Activated naive CD4-positive, alpha-beta T cell (primary cell): ENCODE results near the gene RASL10A.

Experiments
- DNase-seq, 4 experiments: peaks; one replicate each; lab custom pipeline; 2025; lab: John Stamatoyannopoulos, UW

RASL10A gene

DNA sequence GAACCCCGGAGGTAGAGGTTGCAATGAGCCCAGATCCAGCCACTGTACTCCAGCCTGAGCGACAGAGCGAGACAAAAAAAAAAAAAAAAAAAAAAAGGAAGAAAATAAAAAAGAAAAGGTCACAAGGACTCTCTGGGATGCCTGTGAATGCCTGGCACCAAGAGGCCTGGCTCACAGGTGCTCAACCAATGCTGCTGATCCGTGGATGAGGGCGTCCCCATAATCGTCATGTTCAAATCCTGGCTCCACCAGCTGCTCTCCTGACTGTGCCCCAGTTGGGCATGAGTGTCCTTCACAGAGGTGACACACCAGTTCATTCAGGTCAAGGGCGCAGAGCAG is 9.7 kb downstream of the RASL10A start:
- no peak for DNase-seq

DNA sequence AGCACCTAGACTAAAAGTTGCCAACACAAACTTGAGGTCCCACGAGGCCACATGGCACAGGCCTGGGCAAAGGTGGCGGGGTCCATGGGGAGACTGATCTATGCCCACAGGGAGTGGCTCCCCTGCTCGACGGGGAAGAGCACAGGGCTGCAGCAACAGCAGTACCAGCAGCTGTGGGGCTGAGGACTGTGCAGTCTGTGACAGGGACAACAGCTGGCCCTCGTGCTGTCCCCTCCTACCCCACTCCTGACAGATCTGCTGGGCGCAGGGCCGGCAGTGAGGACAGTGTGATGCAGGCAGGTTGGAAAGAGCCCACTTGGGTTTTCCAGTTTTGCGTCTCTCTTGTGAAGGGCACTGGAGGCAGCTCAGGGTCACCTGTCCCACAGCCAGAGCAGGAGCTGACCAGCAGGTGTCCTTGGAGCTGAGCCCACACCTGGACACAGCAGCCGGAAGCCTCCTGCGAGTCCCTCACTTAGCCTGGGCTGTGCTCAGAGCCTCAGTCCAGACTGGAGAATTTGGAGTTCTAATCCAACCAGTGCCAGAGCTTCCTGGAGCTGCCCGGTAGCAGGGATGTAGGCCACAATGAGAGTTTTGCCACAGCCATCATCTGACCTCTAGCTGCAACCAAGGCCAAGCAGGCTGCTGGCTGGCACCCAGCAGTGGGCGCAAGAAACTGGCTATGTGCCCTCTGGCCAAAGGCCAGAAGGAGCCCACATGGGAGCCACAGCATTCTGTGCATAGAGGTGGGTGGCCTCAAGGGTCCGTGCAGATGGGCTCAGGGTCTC is 12.6 kb downstream of the RASL10A start:
- DNase-seq, result no peak

DNA sequence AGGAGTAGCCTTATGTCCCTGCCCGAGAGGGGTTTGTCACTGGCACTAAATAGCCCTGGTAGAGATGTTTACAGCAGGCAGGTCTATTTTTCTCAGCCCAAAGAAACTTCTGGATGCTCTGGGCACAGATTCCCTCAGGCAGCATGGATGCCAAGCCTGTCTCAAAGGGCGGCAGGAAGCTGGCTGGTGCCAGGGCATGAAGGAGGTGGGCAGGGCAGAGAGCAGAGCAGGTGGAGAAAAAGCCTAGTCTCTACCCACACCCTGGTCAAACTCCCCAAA is 13.2 kb downstream of the RASL10A start:
- DNase-seq, result no peak

DNA sequence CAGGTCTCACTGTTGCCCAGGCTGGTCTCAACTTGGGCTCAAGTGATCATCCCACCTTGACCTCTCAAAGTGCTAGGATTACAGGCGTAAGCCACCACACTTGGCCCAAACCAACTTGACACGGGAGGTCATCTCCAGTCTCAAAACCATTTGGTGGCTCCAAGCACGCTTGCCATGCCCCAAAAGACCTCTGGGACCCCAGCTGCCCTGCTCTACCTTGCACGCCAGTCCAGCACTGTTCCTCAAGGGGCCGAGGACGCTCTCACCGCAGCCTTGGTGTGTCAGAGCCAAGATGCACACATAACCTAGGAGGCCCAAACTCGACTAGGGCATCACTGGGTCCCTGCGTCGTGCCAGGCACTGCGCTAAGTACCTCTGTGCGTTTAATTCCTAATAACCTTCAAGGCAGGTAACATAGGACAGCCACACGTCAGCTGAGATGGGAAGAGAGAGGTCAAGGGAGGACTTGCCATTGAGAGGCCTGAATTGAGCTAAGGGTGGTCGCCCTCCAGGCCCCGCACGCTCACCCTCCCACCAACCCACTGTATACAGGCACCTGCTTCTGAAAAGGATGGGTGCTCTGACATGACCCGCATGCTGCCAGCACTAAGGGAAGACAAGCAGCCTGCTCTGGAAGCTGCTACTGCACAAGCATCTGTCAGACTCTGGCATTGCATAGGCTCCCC is 13.6 kb downstream of the RASL10A start:
- no peak for DNase-seq

DNA sequence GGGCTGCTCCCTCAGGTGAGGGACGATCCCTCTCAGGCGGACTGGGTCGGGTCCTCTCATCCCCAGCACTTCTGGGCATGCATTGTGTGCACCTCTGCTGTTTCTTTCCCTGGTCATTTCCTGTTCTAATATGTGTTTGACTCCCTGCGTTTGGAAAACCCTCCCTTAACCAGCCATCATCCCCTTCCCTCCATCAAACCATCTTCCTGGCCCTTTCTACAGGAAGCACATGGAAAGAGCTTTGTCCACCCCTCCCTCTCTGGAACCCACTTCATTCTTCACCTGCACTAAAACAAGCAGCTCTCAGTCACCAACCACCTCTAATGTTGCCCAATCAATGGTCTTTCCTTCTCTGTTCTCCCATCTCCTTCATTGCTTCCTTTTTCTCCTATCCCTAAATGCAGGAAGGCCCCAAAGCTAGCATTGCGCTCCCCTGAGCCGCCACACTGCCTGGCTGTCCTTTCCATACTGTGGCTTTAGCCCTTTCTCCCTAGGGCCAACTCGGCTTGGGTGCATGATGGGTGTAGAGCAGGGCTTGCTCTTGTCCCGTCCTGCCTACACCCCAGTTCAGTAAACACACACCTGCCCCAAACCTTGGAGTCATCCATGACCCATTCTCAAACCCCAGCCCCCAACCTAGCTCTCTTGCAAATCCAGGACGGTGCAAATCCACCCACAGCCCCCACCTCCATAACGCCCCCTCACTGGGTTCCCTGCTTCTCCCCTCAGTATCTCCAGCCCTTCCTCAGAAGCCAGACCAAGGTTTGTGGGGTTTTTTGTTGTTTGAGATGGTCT is 14.5 kb downstream of the RASL10A start:
- DNase-seq, result no peak

DNA sequence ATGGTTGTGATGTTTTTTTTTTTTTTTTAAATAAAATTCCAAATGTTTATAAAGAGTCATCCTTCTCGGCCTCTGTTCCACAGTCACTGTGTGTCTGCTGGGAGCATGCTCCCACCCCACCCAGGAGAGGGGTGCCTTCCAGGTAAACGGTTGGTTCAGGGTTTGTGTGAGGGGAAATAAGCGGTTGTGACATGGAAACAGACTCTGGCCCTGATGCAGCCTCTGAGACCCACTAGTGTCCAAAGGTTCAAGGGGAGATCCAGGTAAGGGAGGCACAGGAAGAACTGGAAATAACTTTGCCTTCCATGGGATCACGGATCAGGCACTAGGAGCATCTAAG is 15.1 kb downstream of the RASL10A start:
- no peak for DNase-seq

DNA sequence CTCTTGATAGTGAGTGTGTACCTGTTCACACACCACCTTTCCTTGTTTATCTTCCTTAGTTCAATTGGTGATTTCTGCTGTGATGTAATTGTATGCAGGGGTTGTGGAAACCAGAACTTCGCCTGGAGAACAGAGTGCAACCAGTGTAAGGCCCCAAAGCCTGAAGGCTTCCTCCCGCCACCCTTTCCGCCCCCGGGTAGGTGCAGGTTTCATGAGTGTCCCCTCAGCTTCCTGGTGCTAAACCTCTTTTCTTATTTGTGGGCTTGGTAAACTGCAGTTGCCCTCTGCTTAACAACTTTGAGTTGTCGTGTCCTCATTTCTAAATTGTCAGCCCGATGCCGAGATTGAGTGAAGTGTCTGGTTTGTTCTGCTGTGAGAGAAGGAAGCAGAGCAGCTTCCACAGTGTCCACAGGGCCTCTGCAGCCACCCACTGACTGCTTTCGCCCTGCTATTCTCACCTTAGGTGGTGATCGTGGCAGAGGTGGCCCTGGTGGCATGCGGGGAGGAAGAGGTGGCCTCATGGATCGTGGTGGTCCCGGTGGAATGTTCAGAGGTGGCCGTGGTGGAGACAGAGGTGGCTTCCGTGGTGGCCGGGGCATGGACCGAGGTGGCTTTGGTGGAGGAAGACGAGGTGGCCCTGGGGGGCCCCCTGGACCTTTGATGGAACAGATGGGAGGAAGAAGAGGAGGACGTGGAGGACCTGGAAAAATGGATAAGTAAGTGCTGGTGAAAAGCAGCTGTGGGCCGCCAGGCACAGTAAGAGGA is 16.2 kb downstream of the RASL10A start:
- DNase-seq, result no peak

DNA sequence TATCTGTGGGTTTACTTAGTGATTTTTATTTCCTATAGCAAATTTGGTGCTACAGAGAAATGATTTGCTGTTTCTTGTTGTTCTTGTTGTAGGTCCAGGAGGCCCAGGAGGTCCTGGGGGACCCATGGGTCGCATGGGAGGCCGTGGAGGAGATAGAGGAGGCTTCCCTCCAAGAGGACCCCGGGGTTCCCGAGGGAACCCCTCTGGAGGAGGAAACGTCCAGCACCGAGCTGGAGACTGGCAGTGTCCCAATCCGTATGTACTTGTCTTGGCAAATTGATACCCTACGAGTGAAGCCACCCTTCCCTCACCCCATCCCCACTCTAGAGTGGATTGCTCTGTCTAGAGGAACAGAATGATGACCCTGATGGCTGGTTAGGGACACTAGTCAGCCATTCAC is 16.9 kb downstream of the RASL10A start:
- DNase-seq, result no peak

DNA sequence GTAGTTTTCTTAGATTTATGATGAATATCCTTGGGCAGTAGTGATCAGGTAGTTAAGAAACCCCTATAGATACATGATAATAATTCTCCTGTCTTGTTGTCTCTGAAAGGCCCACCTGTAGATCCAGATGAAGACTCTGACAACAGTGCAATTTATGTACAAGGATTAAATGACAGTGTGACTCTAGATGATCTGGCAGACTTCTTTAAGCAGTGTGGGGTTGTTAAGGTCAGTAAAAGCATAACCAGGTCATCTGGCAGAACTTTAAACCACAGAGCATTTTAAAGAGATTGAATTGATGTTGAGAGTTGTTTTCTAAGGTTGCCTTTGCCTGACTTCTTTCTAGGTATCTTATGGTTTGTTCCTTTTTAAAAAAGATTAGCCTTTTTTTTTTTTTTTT is 23.1 kb downstream of the RASL10A start:
- no peak for DNase-seq

DNA sequence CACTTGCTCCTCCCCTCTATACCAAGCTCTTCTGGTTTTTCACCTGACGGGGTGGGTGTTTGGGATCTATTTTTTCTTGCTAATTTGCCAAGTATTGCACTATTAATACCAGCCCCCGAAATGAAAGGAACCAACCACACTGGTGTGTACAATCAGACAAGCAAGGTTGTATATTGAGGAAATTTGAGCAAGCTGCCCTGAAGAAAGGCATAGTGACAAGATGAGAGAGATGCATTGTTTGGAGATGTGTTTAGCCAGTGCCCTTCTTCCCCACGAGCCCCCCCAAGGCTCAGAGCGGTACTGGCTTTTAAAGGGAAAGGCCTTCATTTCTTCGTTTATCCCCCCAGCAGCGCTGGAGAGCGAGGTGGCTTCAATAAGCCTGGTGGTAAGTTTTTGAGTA is 24.3 kb downstream of the RASL10A start:
- no peak for DNase-seq

DNA sequence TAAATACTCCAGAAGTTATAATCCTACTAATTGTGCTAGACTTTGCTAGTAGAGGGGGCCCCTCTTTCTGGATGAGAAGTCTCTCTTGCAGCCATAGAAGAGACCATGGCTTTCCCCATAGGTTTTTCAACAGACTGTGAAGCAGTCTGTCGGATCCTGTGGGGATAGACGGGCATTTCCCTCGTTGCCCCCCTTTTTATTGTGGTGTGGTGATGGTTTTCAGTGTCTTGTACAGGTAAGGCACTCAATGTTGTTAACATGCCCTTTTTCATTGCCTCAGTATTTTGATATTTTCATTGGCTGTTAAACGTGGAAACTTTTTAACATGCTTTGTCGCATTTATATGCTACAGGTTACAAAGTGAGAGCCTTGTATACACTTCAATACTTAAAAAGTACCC is 25.4 kb downstream of the RASL10A start:
- DNase-seq, result no peak

DNA sequence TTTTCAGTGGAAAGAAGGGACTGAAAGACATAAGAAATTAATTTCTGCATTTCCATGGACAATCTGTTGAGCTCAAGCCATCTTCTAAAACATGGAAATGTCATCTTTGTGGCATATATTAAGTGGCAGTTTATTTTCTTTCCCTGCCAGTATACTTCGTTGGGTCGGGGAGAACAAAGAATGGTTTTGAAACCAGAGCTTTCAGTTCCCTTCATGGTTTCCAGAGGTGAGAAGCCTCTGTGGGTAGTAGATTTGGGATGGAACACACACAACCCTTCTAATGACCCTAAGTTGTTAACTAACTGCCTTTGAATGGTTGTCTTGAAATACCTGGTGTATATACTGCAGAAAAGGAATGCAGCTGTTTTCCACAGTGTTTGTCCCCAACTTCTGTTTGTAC is 26.7 kb downstream of the RASL10A start:
- DNase-seq, result no peak

DNA sequence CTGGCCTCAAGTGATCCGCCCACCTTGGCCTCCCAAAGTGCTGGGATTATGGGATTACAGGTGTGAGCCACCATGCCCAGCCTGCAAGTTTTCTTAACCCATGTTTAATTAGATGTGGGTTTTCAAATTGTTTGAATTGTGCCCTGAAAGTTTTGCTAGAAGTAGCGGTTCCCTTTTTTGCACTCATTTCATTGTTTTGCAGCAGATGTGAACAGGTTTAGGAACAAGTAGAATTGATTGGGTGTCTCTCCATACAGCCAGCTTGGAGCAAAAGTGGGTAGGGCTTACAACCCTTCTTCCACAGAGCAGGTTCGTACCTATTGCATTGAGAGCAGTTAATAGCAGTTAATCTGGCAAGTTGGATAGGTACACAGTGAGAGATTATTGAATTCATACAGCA is 31.3 kb downstream of the RASL10A start:
- no peak for DNase-seq

DNA sequence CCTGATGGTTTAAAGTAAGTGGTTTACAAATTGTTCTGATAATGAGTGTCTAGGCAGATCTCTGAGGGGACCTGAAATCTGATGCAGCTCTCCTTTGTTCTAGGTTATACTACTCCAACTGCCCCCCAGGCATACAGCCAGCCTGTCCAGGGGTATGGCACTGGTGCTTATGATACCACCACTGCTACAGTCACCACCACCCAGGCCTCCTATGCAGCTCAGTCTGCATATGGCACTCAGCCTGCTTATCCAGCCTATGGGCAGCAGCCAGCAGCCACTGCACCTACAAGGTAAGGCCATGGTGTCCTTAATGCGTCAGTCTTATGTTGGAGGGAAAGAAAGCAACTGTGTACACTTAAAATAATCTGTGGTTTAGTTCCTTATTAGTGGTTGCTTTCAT is 37.6 kb downstream of the RASL10A start:
- no peak for DNase-seq

DNA sequence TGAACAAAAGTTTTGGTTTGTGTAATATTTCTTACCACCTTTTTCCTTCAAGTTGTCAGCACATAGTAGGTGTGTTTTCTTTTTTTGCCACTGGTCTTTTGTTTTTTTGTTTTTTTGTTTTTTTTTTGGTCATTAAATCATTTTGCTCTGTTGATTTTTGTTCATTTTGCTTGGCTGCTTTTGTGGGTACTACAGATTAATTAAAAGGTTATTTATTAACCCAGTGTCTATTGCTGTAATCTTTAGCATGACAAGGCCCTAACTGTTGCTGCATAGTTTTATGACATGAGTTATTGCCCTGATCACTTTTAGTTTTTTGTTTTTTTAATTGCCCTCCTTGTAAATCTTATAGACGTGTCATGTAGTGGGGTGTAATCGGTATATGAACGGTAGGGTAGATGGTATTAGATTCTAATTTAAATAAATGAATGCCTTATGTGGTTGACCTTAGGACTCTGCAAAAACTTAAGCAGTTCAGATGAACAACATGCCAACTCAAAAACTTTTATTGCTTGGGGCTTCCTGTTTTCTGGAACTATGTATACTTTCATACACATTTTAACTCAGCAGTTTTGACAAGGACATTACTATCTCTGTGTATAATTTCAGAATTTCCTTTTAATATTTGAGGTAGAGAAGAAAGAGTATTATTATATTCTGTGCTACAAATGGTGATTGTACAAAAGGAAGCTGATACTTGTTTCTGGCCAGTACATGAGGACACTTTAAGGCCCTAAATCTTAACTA is 39.5 kb downstream of the RASL10A start:
- no peak for DNase-seq

DNA sequence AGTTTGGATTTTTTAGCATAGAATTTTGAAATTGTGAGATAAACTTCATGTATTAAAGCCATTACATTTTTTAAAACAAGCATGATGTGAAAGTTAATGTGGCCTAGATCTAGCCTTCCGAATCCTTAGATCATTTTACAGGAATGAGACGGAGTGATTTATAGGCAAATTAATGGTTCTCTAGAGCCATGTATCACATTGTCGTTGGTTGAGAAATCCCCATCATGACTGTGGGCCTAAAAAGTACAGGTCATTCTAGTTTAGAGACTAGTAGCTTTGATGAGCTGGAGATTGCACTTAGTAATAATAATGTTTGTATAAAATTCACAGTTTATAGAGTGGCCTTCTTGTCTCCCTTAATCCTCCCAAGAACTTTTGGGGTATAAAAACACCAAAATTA is 40.3 kb downstream of the RASL10A start:
- no peak for DNase-seq

DNA sequence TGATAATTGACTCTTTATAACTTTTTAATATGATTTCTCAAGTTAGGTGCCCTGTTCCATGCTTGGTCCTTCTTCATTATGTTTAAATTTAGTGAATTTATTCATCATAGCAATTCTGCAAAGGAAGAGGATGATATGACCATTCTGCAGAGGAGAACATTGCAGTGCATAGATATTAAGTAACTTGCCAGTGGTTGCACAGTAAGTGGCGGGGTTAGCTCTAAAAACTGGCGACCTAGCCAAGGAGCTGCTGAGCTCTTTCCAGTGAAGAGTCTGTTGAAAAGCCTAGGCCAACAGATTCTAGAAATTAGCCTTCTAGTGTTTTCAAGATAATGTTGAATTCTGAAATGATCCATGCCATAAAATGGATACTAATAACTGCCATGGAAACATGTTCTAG is 42.9 kb downstream of the RASL10A start:
- no peak for DNase-seq

DNA sequence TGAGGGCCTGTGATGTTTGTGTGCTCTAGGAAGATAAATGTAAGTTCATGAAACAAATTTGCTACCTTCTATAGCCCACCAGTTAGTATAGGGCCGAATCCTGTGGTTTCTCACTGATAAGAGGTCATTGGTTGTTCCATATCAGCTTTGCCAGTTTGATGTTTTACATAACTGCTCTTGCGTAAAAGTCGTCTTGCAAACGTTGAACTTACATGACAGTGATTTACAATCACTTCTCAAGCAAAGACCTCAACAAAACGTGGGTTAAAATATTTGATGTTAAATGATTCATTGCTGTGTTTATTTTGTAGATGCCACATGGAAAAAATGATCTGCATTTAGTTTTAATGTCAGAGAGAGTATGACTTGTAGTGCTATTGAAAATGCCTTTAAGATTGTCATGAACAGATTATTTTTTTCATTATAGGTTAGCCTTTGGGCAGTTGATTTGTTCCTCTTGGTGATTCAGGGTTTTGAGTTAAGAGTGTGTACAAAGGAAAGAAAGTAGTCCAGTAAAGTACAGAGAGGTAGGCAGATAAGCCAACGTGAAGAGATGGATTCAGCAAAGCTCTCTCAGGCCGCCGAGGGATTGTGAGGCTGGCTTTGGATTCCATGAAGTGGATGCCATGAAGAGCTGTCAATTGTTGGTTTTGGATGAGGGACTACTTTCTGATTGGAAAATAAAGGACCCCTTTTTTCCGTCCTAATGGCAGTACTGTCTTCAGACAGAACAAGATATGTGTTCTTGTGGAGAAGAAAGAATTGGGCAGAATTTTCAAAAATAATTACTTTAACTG is 44.8 kb downstream of the RASL10A start:
- DNase-seq, result no peak

DNA sequence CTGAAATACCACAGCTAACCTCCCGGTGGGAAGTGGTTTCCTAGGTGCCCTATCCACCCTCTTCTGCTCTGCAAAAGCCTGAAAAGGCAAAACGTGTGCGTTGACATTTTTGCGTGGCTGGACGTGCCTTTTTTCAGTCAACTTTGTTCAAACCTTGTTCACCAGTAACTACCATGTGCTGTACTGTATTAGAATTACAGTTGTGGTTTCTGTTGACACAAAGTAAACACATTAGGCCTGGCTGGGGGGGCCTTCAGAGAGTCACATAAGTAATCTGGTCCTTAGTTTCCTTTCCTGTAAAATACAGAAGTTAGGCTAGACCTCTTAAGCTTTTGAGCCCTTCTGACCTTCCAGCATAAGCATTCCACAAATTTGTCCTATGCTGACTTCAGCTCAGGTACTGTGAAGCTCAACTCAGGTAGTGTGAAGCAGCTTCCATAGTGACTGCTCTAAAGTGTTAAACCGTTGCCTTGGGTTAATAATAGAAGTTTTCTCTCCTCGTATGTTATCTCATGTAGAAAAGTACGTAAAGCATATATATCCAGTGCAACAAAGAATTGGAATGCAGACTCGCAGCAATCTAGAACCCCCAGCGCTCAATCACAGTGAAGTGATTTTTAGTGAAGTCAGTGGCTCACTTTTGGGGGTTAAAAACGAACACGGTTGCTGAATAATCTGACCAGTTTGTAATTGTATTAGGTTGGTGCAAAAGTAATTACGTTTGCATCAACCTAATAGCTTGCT is 45.6 kb downstream of the RASL10A start:
- DNase-seq, result no peak

DNA sequence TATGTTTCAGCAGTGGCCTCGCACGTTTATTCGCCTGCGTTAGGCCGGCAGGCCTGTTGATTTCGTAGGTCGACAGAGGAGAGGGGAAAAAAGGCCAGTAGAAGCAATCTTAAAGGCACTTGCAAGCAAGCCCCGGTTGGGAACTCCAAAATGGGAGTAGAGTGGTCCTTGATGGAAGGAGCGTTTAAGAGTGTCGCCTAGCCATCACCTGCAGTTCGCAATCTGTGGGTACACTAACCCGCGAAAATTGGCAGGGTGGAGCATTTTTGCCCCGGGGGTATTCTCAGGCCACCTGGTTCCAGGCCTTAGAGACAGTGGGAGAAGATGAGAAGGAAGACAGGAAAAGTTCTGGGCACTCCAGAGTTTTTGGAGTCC is 46.3 kb downstream of the RASL10A start:
- DNase-seq, result no peak
